GM12878 (cell line): ENCODE results near the gene YY1. TPM values are rescaled to one million over a fixed set of nuclear protein-coding genes. Genes with fewer than 3 reads are reported as not detected.

ENCODE experiments used
- BCL3 ChIP-seq: IDR thresholded peaks from 2 replicates; pipeline ENCODE4 v1.6.1; 2011; ENCODE audit warnings: borderline replicate concordance, low read depth, mild to moderate bottlenecking, moderate library complexity, low read length; ENCODE audit not compliant: insufficient read depth, poor library complexity, severe bottlenecking
- BCLAF1 ChIP-seq: fragments of 450-650 bp; IDR thresholded peaks from 2 replicates; pipeline ENCODE4 v1.6.1; 2017; ENCODE audit warnings: antibody characterized with exemption, mild to moderate bottlenecking, moderate library complexity
- E2F8 ChIP-seq: fragments of 450-650 bp; IDR thresholded peaks from 2 replicates; pipeline ENCODE4 v1.6.1; 2018; ENCODE audit warnings: mild to moderate bottlenecking, low read depth, moderate library complexity; ENCODE audit not compliant: partially characterized antibody
- ELK1 ChIP-seq: IDR thresholded peaks from 2 replicates; pipeline ENCODE4 v1.6.1; 2012; ENCODE audit warnings: low read depth, low read length, improper control_type of control experiment
- ESRRA ChIP-seq: IDR thresholded peaks from 2 replicates; pipeline ENCODE4 v1.6.1; 2012; ENCODE audit warnings: mild to moderate bottlenecking, low read length, improper control_type of control experiment
- EZH2 ChIP-seq: IDR thresholded peaks from 2 replicates; pipeline ENCODE4 v1.6.1; 2012; ENCODE audit warnings: low read depth, mild to moderate bottlenecking, control low read depth, inconsistent platforms, low read length, borderline replicate concordance; ENCODE audit not compliant: control insufficient read depth
- LARP7 ChIP-seq: fragments of 450-650 bp; IDR thresholded peaks from 2 replicates; pipeline ENCODE4 v1.6.1; 2017; ENCODE audit warnings: mild to moderate bottlenecking
- MTA2 ChIP-seq: fragments of 450-650 bp; IDR thresholded peaks from 2 replicates; pipeline ENCODE4 v1.6.1; 2016; ENCODE audit warnings: low read depth, mild to moderate bottlenecking, moderate library complexity
- MXI1 ChIP-seq: fragments of 150-350 bp; IDR thresholded peaks from 2 replicates; pipeline ENCODE4 v1.6.1; 2011; ENCODE audit warnings: low read depth, mild to moderate bottlenecking, inconsistent platforms, low read length, improper control_type of control experiment
- NR2C1 ChIP-seq: fragments of 450-650 bp; IDR thresholded peaks from 2 replicates; pipeline ENCODE4 v1.6.1; 2017; ENCODE audit warnings: antibody characterized with exemption, mild to moderate bottlenecking, moderate library complexity
- NRF1 ChIP-seq: conservative IDR thresholded peaks from 2 replicates; pipeline ENCODE4 v1.6.1; 2011; ENCODE audit warnings: mild to moderate bottlenecking, low read depth, low read length, improper control_type of control experiment
- POLR2AphosphoS5 ChIP-seq: IDR thresholded peaks from 2 replicates; pipeline ENCODE4 v1.6.1; 2011; ENCODE audit warnings: mild to moderate bottlenecking, low read length, inconsistent platforms
- RAD51 ChIP-seq: fragments of 450-650 bp; IDR thresholded peaks from 2 replicates; pipeline ENCODE4 v1.6.1; 2016; ENCODE audit warnings: moderate library complexity, mild to moderate bottlenecking, inconsistent platforms
- RCOR1 ChIP-seq: conservative IDR thresholded peaks from 2 replicates; pipeline ENCODE4 v1.6.1; 2012; ENCODE audit warnings: low read depth, low read length, improper control_type of control experiment
- SIX5 ChIP-seq: IDR thresholded peaks from 2 replicates; pipeline ENCODE4 v1.6.1; 2011; ENCODE audit warnings: mild to moderate bottlenecking, low read depth, low read length, moderate library complexity; ENCODE audit not compliant: severe bottlenecking
- TBL1XR1 ChIP-seq: IDR thresholded peaks from 2 replicates; pipeline ENCODE4 v1.6.1; 2012; ENCODE audit warnings: low read depth, low read length, improper control_type of control experiment
- ZNF384 ChIP-seq: IDR thresholded peaks from 2 replicates; pipeline ENCODE4 v1.6.1; 2012; ENCODE audit warnings: low read depth, mild to moderate bottlenecking, low read length, improper control_type of control experiment, borderline replicate concordance
- ZNF687 ChIP-seq: fragments of 450-650 bp; IDR thresholded peaks from 2 replicates; pipeline ENCODE4 v1.6.1; 2017; ENCODE audit warnings: mild to moderate bottlenecking, moderate library complexity
- polyA plus RNA-seq, 11 experiments: library from polyadenylated mRNA; depleted of rRNA in 4 of 11; unstranded in 6 of 11; stranded (reverse) in 5 of 11; fragments of >200 nt; fragmentation: Nextera tagmentation in 4 of 11; fragmentation: Illumina TruSeq in 1 of 11; extraction: Ambion mirVana in 4 of 11; extraction: Trizol in 1 of 11; gene quantifications; 1 replicate in 1 of 11; 2 replicates in 10 of 11; pipeline versions ENCODE4 v1.2.1 to v1.2.3, GENCODE V29; 2011 to 2016; ENCODE audit warnings: inconsistent platforms in 2 of 11, missing spikeins in 2 of 11, low read depth in 1 of 11
- total RNA-seq, 4 experiments: library from RNA; depleted of rRNA in 3 of 4; stranded (reverse); fragments of >200 nt in 3 of 4; fragmentation: Illumina TruSeq in 1 of 4; extraction: Trizol in 1 of 4; gene quantifications; 2 replicates each; pipeline versions ENCODE4 v1.2.1 to v1.2.3, GENCODE V29; 2013 to 2021

Gene YY1
- total and polyA plus RNA-seq, 10 of the 15 experiments (the other 5 are each of a cell fraction or from before 2014, with no cell fraction given): 23.7 to 74.0 (median 39.9) TPM

- TF ChIP-seq EZH2 (no peak), NRF1 (no peak), E2F8 (no peak), BCL3 (no peak), RAD51 (no peak), ZNF687 (no peak), MTA2 (peak; percentile 71), LARP7 (no peak), SIX5 (no peak), TBL1XR1 (no peak), NR2C1 (no peak), ELK1 (no peak), RCOR1 (no peak), MXI1 (no peak), ESRRA (no peak), ZNF384 (no peak), POLR2AphosphoS5 (no peak), BCLAF1 (no peak)
Measured at GRCh38 chr14:100256339-100256895, 17.5 kb downstream of the YY1 start (continued).
